SHP77 (cell line): ENCODE measurements around the gene DOCK1.
"Not testable (repeated sequence)": the region's sequence is repeated elsewhere in the genome, so short reads cannot be mapped to it uniquely, and the experiment has no call there.

Experiments used
- DNase-seq, 2 experiments: peaks; one replicate each; lab custom pipeline; 2025; lab: John Stamatoyannopoulos, UW

The DOCK1 gene

GRCh38 chr10:126926568-126926967 is 21.3 kb downstream of the DOCK1 start:
- no peak for DNase-seq

- no peak for DNase-seq
Measured at GRCh38 chr10:126927799-126928198, 22.6 kb downstream of the DOCK1 start.

GRCh38 chr10:126928274-126928673 is 23.0 kb downstream of the DOCK1 start:
- no peak for DNase-seq

- no peak for DNase-seq
Measured at GRCh38 chr10:126929391-126929790, 24.2 kb downstream of the DOCK1 start.

GRCh38 chr10:126930131-126930882 is 25.1 kb downstream of the DOCK1 start:
- no peak for DNase-seq

GRCh38 chr10:126930883-126931503 is 25.8 kb downstream of the DOCK1 start:
- DNase-seq, result no peak

GRCh38 chr10:126931544-126931943 is 26.3 kb downstream of the DOCK1 start:
- no peak for DNase-seq

GRCh38 chr10:126932516-126932915 is 27.3 kb downstream of the DOCK1 start:
- no peak for DNase-seq

- no peak for DNase-seq
Measured at GRCh38 chr10:126933116-126933515, 27.9 kb downstream of the DOCK1 start.

- DNase-seq, result no peak
Measured at GRCh38 chr10:126935263-126935946, 30.2 kb downstream of the DOCK1 start.

- no peak for DNase-seq
Measured at GRCh38 chr10:126937026-126937425, 31.8 kb downstream of the DOCK1 start.

- DNase-seq, result not testable (repeated sequence)
Measured at GRCh38 chr10:126938121-126938520, 32.9 kb downstream of the DOCK1 start.

GRCh38 chr10:126939706-126940105 is 34.5 kb downstream of the DOCK1 start:
- DNase-seq, result no peak

- DNase-seq, result no peak
Measured at GRCh38 chr10:126940670-126941310, 35.6 kb downstream of the DOCK1 start.

GRCh38 chr10:126944191-126944590 is 39.0 kb downstream of the DOCK1 start:
- no peak for DNase-seq

GRCh38 chr10:126945351-126946030 is 40.3 kb downstream of the DOCK1 start:
- DNase-seq, result no peak

GRCh38 chr10:126946746-126947145 is 41.5 kb downstream of the DOCK1 start:
- no peak for DNase-seq

- DNase-seq, result no peak
Measured at GRCh38 chr10:126948355-126949160, 43.3 kb downstream of the DOCK1 start.

GRCh38 chr10:126949161-126949503 is 43.9 kb downstream of the DOCK1 start:
- no peak for DNase-seq

- DNase-seq, result no peak
Measured at GRCh38 chr10:126950401-126951105, 45.3 kb downstream of the DOCK1 start.

- DNase-seq, result no peak
Measured at GRCh38 chr10:126953886-126954285, 48.7 kb downstream of the DOCK1 start.
